Measurements from ENCODE around the gene TMEM125. TPM values are rescaled to one million over a fixed set of nuclear protein-coding genes. Genes with fewer than 3 reads are reported as not detected.

Gene TMEM125
- total RNA-seq, 2 experiments from 2014 or later = 0.23 TPM; not detected in 1

- ChIA-PET CTCF (ENCODE audit: unreplicated experiment) (no interaction called here), POLR2A (no interaction called here)
- Histone ChIP-seq H3K27ac (ENCODE audit: low read depth, low read length, poor library complexity, severe bottlenecking) (no peak overlapping the region), H3K4me2 (ENCODE audit: low read length) (no peak overlapping the region), H3K9me3 (ENCODE audit: low read length) (0 out of 2 replicates have a peak, but pooled peaks cover 2% of the 10 kb centered on the region), H3K79me2 (ENCODE audit: insufficient read depth, low read depth, low read length) (no peaks in the 10 kb centered on the region), H2AFZ (ENCODE audit: low read length) (no peak overlapping the region), H4K20me1 (ENCODE audit: insufficient read depth, low read length) (no peaks in the 10 kb centered on the region), H3K36me3 (ENCODE audit: insufficient read depth, low read length) (no peaks in the 10 kb centered on the region), H3K4me1 (ENCODE audit: insufficient read depth, low read length, poor library complexity, severe bottlenecking) (no peaks in the 10 kb centered on the region), H3K9me2 (ENCODE audit: insufficient read depth, low read length) (no peaks in the 10 kb centered on the region), H3K4me3 (ENCODE audit: low read depth, low read length, poor library complexity, severe bottlenecking) (no peak overlapping the region)
- TF ChIP-seq EZH2phosphoT487 (IDR thresholded peaks at IDR 0.05; ENCODE audit: borderline replicate concordance, low read depth, low read length) (no peak), CTCF (conservative IDR thresholded peaks at IDR 0.05; ENCODE audit: low read length) (no peak)
- intact Hi-C loops (cut with micrococcal nuclease; ENCODE audit: unreplicated experiment) = no loop called here
- BruUV-seq (replicated peaks) = no TSS peak
- no peak for DNase-seq (ENCODE audit: low spot score)
Observed at GRCh38 chr1:43256675-43257570, 12.9 kb upstream of the TMEM125 start.

GRCh38 chr1:43258370-43258769, 11.4 kb upstream of the TMEM125 start:
- CTCF ChIA-PET (ENCODE audit: unreplicated experiment) = no interaction called here
- intact Hi-C loops (cut with micrococcal nuclease; ENCODE audit: unreplicated experiment) = no loop called here

More at GRCh38 chr1:43258370-43258769, 11.4 kb upstream of the TMEM125 start:
- H4K20me1 ChIP-seq (ENCODE audit: insufficient read depth, low read length) = no peaks in the 10 kb centered on the region
- DNase-seq (ENCODE audit: low spot score) = no peak
- H3K36me3 ChIP-seq (ENCODE audit: insufficient read depth, low read length) = no peaks in the 10 kb centered on the region
- POLR2A ChIA-PET = no interaction called here
- no peak overlapping the region for H2AFZ ChIP-seq (ENCODE audit: low read length)
- H3K27ac ChIP-seq (ENCODE audit: low read depth, low read length, poor library complexity, severe bottlenecking) = no peak overlapping the region
- no peak for TF ChIP-seq CTCF (conservative IDR thresholded peaks at IDR 0.05; ENCODE audit: low read length)
- no peaks in the 10 kb centered on the region for H3K79me2 ChIP-seq (ENCODE audit: insufficient read depth, low read depth, low read length)
- peaks cover 11% of the 10 kb centered on the region; the same call in 1 of the 2 replicates for H3K9me3 ChIP-seq (ENCODE audit: low read length)
- no peaks in the 10 kb centered on the region for H3K9me2 ChIP-seq (ENCODE audit: insufficient read depth, low read length)
- H3K4me2 ChIP-seq (ENCODE audit: low read length) = no peak overlapping the region
- H3K4me1 ChIP-seq (ENCODE audit: insufficient read depth, low read length, poor library complexity, severe bottlenecking) = no peaks in the 10 kb centered on the region
- no TSS peak for BruUV-seq (replicated peaks)
- H3K4me3 ChIP-seq (ENCODE audit: low read depth, low read length, poor library complexity, severe bottlenecking) = no peak overlapping the region

Measured in OCI-LY7 (cell line).